ENCODE data around the gene SNX9. TPM values are rescaled to one million over a fixed set of nuclear protein-coding genes. Genes with fewer than 3 reads are reported as not detected.
A peak's percentile ranks its signal among the peaks of the same experiment; 100 is the strongest.

SNX9 gene
- total RNA-seq, 1 donor from 2014 or later: 25.0 TPM

DNA sequence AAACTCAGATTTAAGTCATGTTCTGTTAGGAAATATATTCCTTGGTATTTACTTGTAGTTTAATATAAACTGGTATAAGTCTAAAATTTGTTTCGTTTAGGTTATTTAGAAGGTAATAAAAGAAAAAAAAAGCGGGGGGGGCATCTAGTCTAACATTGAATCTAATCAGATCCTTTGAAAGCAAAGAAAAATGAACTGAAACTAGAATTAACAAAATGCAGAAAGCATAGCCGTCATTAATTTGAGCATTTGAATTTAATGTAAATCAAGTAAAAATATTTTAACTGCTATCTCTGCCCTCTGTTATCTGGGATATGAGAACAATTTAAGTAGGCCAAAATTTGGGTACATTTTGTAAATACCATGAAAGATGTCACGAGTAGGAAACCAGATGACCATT is 54.1 kb downstream of the SNX9 start:
- H3K27me3 ChIP-seq: peaks cover 4% of the 10 kb centered on the region
- intact Hi-C loops (cut with DNase I): loop anchor here (10.0 kb wide), 1 partner anchor 122 kb away; no protein-coding TSS in a partner anchor
- no peak overlapping the region for H3K4me3 ChIP-seq
- TF ChIP-seq, protein P1, sequence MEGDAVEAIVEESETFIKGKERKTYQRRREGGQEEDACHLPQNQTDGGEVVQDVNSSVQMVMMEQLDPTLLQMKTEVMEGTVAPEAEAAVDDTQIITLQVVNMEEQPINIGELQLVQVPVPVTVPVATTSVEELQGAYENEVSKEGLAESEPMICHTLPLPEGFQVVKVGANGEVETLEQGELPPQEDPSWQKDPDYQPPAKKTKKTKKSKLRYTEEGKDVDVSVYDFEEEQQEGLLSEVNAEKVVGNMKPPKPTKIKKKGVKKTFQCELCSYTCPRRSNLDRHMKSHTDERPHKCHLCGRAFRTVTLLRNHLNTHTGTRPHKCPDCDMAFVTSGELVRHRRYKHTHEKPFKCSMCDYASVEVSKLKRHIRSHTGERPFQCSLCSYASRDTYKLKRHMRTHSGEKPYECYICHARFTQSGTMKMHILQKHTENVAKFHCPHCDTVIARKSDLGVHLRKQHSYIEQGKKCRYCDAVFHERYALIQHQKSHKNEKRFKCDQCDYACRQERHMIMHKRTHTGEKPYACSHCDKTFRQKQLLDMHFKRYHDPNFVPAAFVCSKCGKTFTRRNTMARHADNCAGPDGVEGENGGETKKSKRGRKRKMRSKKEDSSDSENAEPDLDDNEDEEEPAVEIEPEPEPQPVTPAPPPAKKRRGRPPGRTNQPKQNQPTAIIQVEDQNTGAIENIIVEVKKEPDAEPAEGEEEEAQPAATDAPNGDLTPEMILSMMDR (IDR thresholded peaks at IDR 0.05): no peak
- DNase-seq: no peak
- peaks cover 11% of the 10 kb centered on the region for H3K4me1 ChIP-seq
- peaks cover 24% of the 10 kb centered on the region for H3K36me3 ChIP-seq
- no peaks in the 10 kb centered on the region for H3K9me3 ChIP-seq
- ATAC-seq: no peak
- no peak overlapping the region for H3K27ac ChIP-seq

DNA sequence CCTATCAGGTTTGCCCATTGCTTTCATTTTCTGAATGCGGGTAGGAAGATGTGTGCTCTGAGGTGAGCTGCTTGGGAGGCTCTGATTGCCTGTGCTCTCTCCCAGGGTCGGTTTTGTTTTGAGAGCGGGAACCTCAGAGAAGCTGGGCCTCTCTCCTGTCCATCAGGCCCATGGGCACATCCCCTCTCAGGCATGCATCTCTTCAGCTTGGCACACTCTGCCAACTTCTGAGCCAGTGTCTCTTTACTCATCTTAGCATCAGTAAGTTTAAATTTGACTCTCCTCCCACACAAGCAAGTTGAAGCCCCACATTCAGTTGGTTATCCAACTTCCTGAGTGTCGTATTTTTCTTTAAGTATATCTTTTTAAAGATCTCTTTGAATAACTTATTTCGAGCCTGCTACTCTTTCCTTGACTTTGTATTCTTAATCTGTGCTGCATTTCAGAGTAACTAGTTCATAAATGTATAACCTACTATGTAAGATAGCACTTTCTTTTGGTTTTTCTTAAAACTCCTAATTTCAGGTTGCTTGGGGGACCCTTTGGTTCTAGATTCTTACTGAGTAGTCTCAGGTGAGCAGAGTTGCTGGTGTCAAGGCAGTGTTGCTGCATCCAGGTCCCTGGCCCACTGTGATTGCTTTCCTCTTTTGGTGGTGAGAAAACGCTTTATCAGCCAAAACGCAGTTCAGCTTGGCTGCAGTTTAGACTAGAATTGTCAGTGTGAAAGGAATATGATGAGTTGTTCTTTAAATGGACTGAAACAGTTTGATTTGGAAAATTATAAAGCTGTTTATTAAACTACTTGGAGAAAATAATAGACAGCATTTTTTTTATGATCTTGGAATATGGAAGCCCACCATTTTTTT is 54.8 kb downstream of the SNX9 start:
- Histone ChIP-seq H3K27me3 (peaks cover 4% of the 10 kb centered on the region), H3K4me3 (no peak overlapping the region), H3K36me3 (peaks cover 24% of the 10 kb centered on the region), H3K4me1 (peaks cover 11% of the 10 kb centered on the region), H3K9me3 (no peaks in the 10 kb centered on the region), H3K27ac (no peak overlapping the region)
- intact Hi-C loops (cut with DNase I): loop anchor here (10.0 kb wide), 1 partner anchor 123 kb away; no protein-coding TSS in a partner anchor
- TF ChIP-seq, protein P1 (IDR thresholded peaks at IDR 0.05): no peak
- DNase-seq: no peak
- no peak for ATAC-seq

DNA sequence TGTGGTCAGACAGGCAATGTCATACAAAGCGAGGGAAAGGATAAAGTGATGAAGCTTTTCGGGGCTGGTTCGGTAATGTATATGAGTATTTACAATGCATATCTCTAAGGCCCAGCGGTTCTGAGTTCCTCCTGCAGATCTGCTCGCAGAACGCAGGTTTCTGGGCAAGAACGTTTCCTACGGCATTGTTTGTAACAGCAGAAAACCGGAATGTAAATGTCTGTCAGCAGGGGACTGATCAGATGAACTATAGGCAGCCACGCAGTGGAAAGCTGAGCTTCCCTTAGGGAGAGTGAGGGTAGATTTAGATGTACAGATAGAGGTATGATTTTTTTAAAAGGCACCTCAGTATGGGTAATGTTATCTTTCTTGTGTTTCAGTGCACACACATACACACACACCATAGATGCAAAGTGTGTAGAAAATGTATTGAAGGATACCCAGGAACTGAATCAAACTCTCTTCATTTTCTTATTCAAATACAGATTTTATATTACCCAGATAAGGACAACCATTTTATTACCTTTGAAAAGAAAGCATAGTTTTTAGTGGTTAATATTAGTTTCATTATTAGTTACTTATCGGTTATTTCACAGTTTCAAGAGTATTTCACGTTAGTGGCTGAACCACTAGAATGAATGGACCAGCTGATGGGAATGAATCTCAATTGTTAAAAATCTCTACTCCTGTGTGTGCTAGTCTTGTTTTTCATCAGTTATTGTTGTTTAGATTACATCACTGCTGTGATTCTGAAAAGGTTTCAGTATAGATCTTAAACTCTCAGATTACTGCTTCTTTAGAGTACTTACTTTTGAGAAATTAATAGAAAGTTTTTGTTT is 56.2 kb downstream of the SNX9 start:
- TF ChIP-seq, protein P1 (IDR thresholded peaks at IDR 0.05): no peak
- no peak overlapping the region for H3K27ac ChIP-seq
- H3K4me1 ChIP-seq: peaks cover 11% of the 10 kb centered on the region
- intact Hi-C loops (cut with DNase I): loop anchor here (10.0 kb wide), 1 partner anchor 124 kb away; no protein-coding TSS in a partner anchor
- peaks cover 24% of the 10 kb centered on the region for H3K36me3 ChIP-seq
- DNase-seq: no peak
- H3K9me3 ChIP-seq: no peaks in the 10 kb centered on the region
- peaks cover 1% of the 10 kb centered on the region for H3K27me3 ChIP-seq
- ATAC-seq: no peak
- no peak overlapping the region for H3K4me3 ChIP-seq

- DNase-seq: no peak
- H3K4me1 ChIP-seq: peaks cover 11% of the 10 kb centered on the region
- peak; percentile 87 for ATAC-seq
- H3K36me3 ChIP-seq: peaks cover 19% of the 10 kb centered on the region
- no peak overlapping the region for H3K4me3 ChIP-seq
- H3K27ac ChIP-seq: no peak overlapping the region
- TF ChIP-seq, protein P1 (IDR thresholded peaks at IDR 0.05): no peak
- intact Hi-C loops (cut with DNase I): loop anchor here (10.0 kb wide), 1 partner anchor 125 kb away; no protein-coding TSS in a partner anchor
- no peaks in the 10 kb centered on the region for H3K9me3 ChIP-seq
- no peaks in the 10 kb centered on the region for H3K27me3 ChIP-seq
Measured at GRCh38 chr6:157879873-157880254, 56.8 kb downstream of the SNX9 start.

DNA sequence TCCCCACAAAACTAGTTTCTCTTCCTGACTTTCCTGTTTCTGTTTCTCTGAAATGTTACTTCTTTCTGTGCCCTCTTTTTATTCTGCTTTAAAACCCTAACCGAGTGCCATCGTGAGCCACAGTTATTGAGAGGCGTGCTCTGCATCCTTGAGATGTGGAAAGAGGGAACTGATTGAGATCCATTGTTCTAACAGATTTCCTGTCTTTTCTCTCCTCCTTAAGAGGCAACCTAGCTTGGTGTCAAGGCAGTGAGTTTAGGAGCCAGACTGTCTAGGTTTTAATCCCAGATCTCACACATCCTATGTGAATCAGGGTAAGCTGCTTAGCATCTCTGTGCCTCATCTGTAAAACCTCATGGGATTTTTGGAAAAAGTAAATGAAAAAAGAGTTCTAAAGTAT is 57.5 kb downstream of the SNX9 start:
- ATAC-seq (no peak), DNase-seq (no peak)
- intact Hi-C loops (cut with DNase I): no loop called here
- no peak overlapping the region for H3K27ac ChIP-seq
- no peaks in the 10 kb centered on the region for H3K27me3 ChIP-seq
- TF ChIP-seq, protein P1 (IDR thresholded peaks at IDR 0.05): no peak
- H3K36me3 ChIP-seq: peaks cover 12% of the 10 kb centered on the region
- H3K9me3 ChIP-seq: no peaks in the 10 kb centered on the region
- H3K4me1 ChIP-seq: peaks cover 11% of the 10 kb centered on the region
- H3K4me3 ChIP-seq: no peak overlapping the region

All from upper lobe of right lung (tissue), 1 donor.